ENCODE results near the gene KPTN. TPM values are rescaled to one million over a fixed set of nuclear protein-coding genes. Genes with fewer than 3 reads are reported as not detected.
A peak's percentile ranks its signal among the peaks of the same experiment; 100 is the strongest.

KPTN gene
- total RNA-seq, 1 donor from 2014 or later: 9.3 TPM

DNA sequence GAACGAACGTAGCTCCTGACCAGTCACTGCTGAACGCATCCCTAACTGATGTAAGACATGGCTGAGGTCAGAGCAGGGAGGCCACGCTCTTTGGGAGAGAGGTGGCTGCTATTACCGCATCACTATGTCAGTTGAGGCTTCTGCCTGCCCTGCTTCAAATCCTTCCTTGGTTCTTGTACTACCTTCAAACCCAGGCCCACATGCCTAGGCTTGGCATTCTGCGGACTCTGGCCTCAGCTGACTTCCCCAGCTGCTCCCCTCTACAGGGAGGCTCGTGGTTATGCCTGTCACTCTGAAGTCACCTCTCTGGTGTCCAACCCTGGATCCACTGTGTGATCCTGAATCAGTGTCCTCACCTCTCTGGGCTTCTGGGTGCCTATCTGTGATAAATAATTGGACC is 49.9 kb downstream of the KPTN start:
- no peak overlapping the region for H3K27ac ChIP-seq
- no peaks in the 10 kb centered on the region for H3K36me3 ChIP-seq
- intact Hi-C loops (cut with DNase I): no loop called here
- H3K4me3 ChIP-seq: no peak overlapping the region
- no peaks in the 10 kb centered on the region for H3K9me3 ChIP-seq
- DNase-seq (no peak), ATAC-seq (no peak)
- peaks cover 8% of the 10 kb centered on the region for H3K4me1 ChIP-seq
- TF ChIP-seq, protein P1, sequence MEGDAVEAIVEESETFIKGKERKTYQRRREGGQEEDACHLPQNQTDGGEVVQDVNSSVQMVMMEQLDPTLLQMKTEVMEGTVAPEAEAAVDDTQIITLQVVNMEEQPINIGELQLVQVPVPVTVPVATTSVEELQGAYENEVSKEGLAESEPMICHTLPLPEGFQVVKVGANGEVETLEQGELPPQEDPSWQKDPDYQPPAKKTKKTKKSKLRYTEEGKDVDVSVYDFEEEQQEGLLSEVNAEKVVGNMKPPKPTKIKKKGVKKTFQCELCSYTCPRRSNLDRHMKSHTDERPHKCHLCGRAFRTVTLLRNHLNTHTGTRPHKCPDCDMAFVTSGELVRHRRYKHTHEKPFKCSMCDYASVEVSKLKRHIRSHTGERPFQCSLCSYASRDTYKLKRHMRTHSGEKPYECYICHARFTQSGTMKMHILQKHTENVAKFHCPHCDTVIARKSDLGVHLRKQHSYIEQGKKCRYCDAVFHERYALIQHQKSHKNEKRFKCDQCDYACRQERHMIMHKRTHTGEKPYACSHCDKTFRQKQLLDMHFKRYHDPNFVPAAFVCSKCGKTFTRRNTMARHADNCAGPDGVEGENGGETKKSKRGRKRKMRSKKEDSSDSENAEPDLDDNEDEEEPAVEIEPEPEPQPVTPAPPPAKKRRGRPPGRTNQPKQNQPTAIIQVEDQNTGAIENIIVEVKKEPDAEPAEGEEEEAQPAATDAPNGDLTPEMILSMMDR (IDR thresholded peaks at IDR 0.05): no peak
- peaks cover 75% of the 10 kb centered on the region for H3K27me3 ChIP-seq

DNA sequence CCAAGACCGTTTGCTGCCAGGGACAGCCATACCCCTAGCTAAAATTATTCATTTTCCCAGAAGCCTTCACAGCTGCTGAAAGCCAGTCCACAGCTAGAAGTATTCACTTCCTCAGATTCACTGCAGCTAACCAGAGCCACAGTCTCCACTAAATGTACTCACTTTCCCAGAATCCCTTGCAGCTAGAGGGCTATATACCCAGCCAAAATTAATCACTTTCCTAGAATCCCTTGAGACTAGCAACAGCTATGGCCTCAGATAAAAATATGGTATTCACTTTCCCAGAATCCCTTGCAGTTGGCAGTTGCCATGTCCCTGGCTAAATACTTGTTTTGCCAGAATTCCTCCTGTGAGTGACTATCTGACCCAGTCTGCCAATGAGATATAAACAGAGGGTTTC is 50.9 kb downstream of the KPTN start:
- Histone ChIP-seq H3K4me3 (no peak overlapping the region), H3K27ac (no peak overlapping the region), H3K4me1 (peaks cover 14% of the 10 kb centered on the region), H3K36me3 (no peaks in the 10 kb centered on the region), H3K9me3 (no peaks in the 10 kb centered on the region), H3K27me3 (peaks cover 69% of the 10 kb centered on the region)
- TF ChIP-seq, protein P1 (IDR thresholded peaks at IDR 0.05): no peak
- ATAC-seq (no peak), DNase-seq (no peak)
- intact Hi-C loops (cut with DNase I): no loop called here

DNA sequence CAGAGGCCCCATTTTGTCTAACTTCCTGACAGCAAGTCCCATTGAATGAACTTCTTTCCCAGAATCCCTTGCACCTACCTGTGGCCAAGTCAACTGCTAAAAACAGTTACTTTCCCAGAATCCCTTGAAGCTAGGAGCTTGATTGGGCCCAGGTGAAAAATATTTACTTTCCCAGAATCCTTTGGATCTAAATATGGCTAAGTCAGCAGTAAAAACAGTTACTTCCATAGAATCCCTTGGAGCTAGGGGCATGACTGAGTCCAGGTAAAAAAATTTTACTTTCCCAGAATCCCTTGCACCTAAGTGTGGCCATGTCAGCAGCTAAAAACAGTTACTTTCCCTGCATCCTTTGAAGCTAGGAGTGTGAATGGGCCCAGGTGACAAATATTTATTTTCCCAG is 51.5 kb downstream of the KPTN start:
- H3K4me3 ChIP-seq: no peak overlapping the region
- H3K9me3 ChIP-seq: no peaks in the 10 kb centered on the region
- ATAC-seq (no peak), DNase-seq (no peak)
- peaks cover 14% of the 10 kb centered on the region for H3K4me1 ChIP-seq
- no peaks in the 10 kb centered on the region for H3K36me3 ChIP-seq
- no peak overlapping the region for H3K27ac ChIP-seq
- intact Hi-C loops (cut with DNase I): no loop called here
- H3K27me3 ChIP-seq: peaks cover 64% of the 10 kb centered on the region
- TF ChIP-seq, protein P1 (IDR thresholded peaks at IDR 0.05): no peak

DNA sequence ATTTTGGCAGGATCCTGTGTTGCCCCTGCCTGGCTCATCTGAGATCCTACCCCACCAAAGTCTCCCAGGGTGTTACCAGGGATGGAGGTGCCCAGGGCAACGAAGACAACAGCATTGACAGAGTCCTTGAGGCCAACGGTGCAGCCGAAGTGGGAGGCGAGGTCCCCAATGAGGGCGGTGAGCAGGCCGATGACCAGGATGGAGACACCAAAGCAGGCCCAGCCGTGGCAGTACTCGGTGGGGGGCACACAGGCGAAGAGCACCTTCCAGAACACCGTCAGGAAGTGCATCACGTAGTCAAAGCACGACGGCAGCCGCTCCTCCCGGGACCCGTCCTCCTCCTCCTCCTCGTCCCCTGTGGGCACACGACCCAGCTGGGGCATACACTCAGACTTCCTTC is 51.9 kb downstream of the KPTN start:
- Histone ChIP-seq H3K27ac (no peak overlapping the region), H3K9me3 (no peaks in the 10 kb centered on the region), H3K4me1 (peaks cover 14% of the 10 kb centered on the region), H3K4me3 (no peak overlapping the region), H3K27me3 (peaks cover 60% of the 10 kb centered on the region), H3K36me3 (no peaks in the 10 kb centered on the region)
- intact Hi-C loops (cut with DNase I): no loop called here
- ATAC-seq (no peak), DNase-seq (no peak)
- TF ChIP-seq, protein P1 (IDR thresholded peaks at IDR 0.05): no peak

DNA sequence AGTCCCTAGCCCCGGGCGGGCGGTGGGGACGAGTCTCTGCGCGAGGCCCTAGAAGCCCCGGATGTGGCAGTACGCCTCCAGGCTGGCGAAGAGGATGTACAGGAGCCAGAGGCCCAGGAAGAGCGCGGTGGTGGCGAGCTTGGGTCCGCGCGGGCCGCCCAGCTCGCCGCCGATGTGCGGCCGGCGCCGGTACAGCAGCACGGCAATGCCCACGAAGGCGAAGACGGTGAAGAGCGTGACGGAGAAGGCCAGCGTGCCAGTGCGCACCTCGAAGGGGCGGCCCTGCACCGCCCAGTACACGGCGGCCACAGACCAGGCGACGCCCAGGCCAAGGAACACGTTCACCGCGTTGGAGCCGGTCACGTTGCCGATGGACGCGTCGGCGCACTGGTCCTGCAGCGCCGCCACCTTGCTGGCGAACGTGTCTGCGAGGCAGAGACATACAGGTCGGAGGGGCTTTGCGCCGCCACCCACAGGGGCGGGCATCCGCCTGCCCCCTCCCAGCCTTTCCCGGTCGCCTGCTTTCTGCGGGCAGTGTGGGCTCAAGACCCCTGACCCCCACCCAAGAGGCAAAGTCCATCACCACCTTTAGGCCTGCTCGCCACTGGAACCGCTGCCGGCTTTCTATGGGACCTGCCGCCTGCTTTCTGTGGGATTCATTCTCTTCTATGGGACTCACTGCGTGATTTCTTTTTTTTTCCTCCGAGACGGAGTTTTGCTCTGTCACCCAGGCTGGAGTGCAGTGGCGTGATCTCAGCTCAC is 53.8 kb downstream of the KPTN start:
- TF ChIP-seq, protein P1 (IDR thresholded peaks at IDR 0.05): peak; percentile 33
- Histone ChIP-seq H3K27me3 (peaks cover 62% of the 10 kb centered on the region), H3K4me3 (peak overlapping the region; percentile 13), H3K27ac (no peak overlapping the region), H3K9me3 (no peaks in the 10 kb centered on the region), H3K36me3 (no peaks in the 10 kb centered on the region), H3K4me1 (peaks cover 14% of the 10 kb centered on the region)
- DNase-seq: peak; percentile 81
- peak; percentile 72 for ATAC-seq
- intact Hi-C loops (cut with DNase I): no loop called here
